ENCODE data around the gene HOXB7. TPM values are rescaled to one million over a fixed set of nuclear protein-coding genes. Genes with fewer than 3 reads are reported as not detected.

HOXB7 gene
- total RNA-seq, 2 experiments from 2014 or later = 1.6 to 1.7 TPM

DNA sequence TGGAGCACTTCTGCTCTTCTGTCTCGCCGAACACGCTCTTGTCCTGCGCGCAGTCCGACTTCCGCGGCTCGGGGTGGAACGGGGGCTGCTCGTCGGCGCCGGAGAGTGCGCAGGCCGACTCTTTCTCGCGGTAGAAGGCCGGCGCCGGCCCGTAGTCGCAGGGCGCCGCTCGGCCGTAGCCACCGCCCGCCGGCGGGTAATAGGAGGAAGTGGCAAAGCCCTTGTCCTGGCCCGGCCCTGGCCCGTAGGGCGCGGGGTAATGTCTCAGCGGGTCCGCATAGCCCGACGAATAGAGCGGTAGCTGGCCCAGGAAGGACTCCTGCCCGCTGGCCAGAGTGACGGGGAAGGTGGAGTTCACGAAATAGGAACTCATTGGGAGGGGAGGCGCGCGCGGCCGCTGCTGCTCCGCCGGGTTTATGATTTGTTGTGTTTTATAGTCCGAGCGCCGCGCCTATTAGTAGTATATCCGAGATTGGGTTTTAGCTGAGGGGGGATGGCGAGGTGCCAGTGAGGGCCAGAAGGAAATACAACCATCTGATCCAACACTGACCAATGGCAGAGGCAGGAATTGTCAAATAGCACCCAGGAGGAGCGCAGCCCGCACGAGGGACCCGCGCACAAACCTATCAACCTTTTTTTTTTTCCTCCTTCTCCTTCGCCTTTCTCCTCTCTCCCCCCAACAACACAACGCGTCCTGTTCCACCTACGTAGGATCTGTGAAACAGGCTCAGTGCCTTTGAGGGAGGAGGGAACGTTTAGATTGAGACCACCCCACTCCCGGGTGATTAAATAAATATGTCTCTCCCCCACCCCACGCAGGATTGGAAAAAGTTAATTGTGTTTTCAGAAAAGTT lies 12.8 kb downstream of the HOXB7 start:
- Mint-ChIP-seq H3K27ac (no peak overlapping the region), H3K27me3 (peaks cover 91% of the 10 kb centered on the region), H3K36me3 (ENCODE audit: low read depth) (no peaks in the 10 kb centered on the region), H3K4me3 (peak overlapping the region; percentile 80), H3K9me3 (no peaks in the 10 kb centered on the region), H3K4me1 (peaks cover 59% of the 10 kb centered on the region)
- ChIA-PET POLR2A (no interaction called here), CTCF (interaction anchor here (1.4 to 1.5 kb wide), 2 partner anchors 15 to 21 kb away, joined by 4 read pairs; no protein-coding TSS in a partner anchor)
- DNase-seq = peak; percentile 49

GRCh38 chr17:48597528-48597777 lies 13.4 kb downstream of the HOXB7 start:
- H3K27ac Mint-ChIP-seq = no peak overlapping the region
- ChIA-PET POLR2A (no interaction called here), CTCF (no interaction called here)
- H3K36me3 Mint-ChIP-seq (ENCODE audit: low read depth) = no peaks in the 10 kb centered on the region
- DNase-seq = no peak
- peak overlapping the region; percentile 80 for H3K4me3 Mint-ChIP-seq
- peaks cover 90% of the 10 kb centered on the region for H3K27me3 Mint-ChIP-seq
- H3K9me3 Mint-ChIP-seq = no peaks in the 10 kb centered on the region
- H3K4me1 Mint-ChIP-seq = peaks cover 59% of the 10 kb centered on the region

GRCh38 chr17:48596735-48597527 lies 13.9 kb downstream of the HOXB7 start:
- DNase-seq = no peak
- POLR2A ChIA-PET = interaction anchor here (0.8 kb wide), 1 partner anchor 263 kb away, joined by 3 read pairs; no protein-coding TSS in a partner anchor
- no peak overlapping the region for H3K27ac Mint-ChIP-seq
- CTCF ChIA-PET = interaction anchor here (0.6 to 2.0 kb wide), 4 partner anchors 22 to 246 kb away, joined by 3 to 6 read pairs (median 4); no protein-coding TSS in a partner anchor
- peak overlapping the region; percentile 80 for H3K4me3 Mint-ChIP-seq
- peaks cover 55% of the 10 kb centered on the region for H3K4me1 Mint-ChIP-seq
- no peaks in the 10 kb centered on the region for H3K9me3 Mint-ChIP-seq
- no peaks in the 10 kb centered on the region for H3K36me3 Mint-ChIP-seq (ENCODE audit: low read depth)
- peaks cover 88% of the 10 kb centered on the region for H3K27me3 Mint-ChIP-seq

GRCh38 chr17:48596000-48596734 lies 14.7 kb downstream of the HOXB7 start:
- ChIA-PET POLR2A (interaction anchor here (0.8 kb wide), 1 partner anchor 262 kb away, joined by 3 read pairs; no protein-coding TSS in a partner anchor), CTCF (interaction anchor here (0.6 to 5.8 kb wide), 7 partner anchors 22 to 333 kb away, joined by 3 to 62 read pairs (median 6); no protein-coding TSS in a partner anchor)
- Mint-ChIP-seq H3K36me3 (ENCODE audit: low read depth) (no peaks in the 10 kb centered on the region), H3K4me3 (peak overlapping the region; percentile 80), H3K27me3 (peaks cover 88% of the 10 kb centered on the region), H3K4me1 (peaks cover 53% of the 10 kb centered on the region), H3K27ac (no peak overlapping the region), H3K9me3 (no peaks in the 10 kb centered on the region)
- DNase-seq = peak; percentile 50

GRCh38 chr17:48595278-48595999 lies 15.4 kb downstream of the HOXB7 start:
- Mint-ChIP-seq H3K9me3 (no peaks in the 10 kb centered on the region), H3K36me3 (ENCODE audit: low read depth) (no peaks in the 10 kb centered on the region), H3K27ac (no peak overlapping the region), H3K27me3 (peaks cover 86% of the 10 kb centered on the region), H3K4me3 (no peak overlapping the region), H3K4me1 (peaks cover 53% of the 10 kb centered on the region)
- ChIA-PET POLR2A (interaction anchor here (0.8 kb wide), 1 partner anchor 17 kb away, joined by 3 read pairs; no protein-coding TSS in a partner anchor), CTCF (interaction anchor here (0.6 to 5.8 kb wide), 8 partner anchors 23 to 513 kb away, joined by 3 to 62 read pairs (median 6); no protein-coding TSS in a partner anchor)
- no peak for DNase-seq

DNA sequence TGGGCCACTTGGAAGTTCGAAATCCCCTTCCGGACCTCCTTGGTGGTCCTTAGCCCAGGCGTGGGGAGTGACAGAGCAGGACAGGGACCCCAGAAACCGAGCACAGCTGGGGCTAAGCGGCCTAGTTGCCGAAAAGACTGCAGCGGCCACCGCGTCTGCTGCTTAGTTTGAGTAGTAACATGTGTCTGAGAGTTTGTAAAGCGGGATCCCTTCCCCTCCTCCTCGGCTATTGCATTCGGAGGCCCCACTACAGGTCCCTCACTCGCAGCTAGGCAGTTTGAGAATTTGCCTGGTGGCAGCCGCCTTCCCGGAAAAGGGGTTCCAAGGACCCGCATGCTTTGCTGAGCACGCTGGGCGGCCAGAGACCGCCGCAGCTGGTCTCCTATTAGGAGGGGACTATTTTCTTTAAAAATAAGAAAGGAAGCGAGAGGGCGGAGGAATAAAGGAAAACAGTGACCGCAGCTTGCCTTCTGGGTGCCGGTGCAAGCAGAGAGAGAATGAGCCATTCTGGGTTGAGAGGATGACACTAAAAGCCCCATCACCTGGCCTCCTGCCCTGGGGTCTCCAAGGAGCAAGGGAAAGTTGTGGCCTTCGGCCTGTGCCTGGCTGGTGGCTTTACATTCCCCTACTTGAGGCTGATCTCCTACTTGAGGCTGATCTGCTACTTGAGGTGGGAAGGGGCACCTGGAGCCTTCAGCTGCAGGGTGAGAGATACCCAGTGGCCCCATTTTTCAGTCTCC lies 16.1 kb downstream of the HOXB7 start:
- ChIA-PET CTCF (interaction anchor here (0.8 to 5.8 kb wide), 11 partner anchors 21 to 426 kb away, joined by 3 to 62 read pairs (median 5); partner anchors contain the start of gene HOXB8), POLR2A (interaction anchor here (0.8 to 1.4 kb wide), 2 partner anchors 18 to 259 kb away, joined by 3 to 7 read pairs; no protein-coding TSS in a partner anchor)
- Mint-ChIP-seq H3K4me3 (no peak overlapping the region), H3K4me1 (peaks cover 53% of the 10 kb centered on the region), H3K9me3 (no peaks in the 10 kb centered on the region), H3K27ac (no peak overlapping the region), H3K36me3 (ENCODE audit: low read depth) (no peaks in the 10 kb centered on the region), H3K27me3 (peaks cover 86% of the 10 kb centered on the region)
- no peak for DNase-seq

GRCh38 chr17:48593840-48594537 lies 16.8 kb downstream of the HOXB7 start:
- no peak overlapping the region for H3K27ac Mint-ChIP-seq
- H3K36me3 Mint-ChIP-seq (ENCODE audit: low read depth) = no peaks in the 10 kb centered on the region
- DNase-seq = peak; percentile 84
- H3K9me3 Mint-ChIP-seq = no peaks in the 10 kb centered on the region
- ChIA-PET POLR2A (interaction anchor here (1.0 to 2.0 kb wide), 10 partner anchors 7 to 272 kb away, joined by 3 to 7 read pairs (median 5); no protein-coding TSS in a partner anchor), CTCF (interaction anchor here (0.6 to 5.8 kb wide), 36 partner anchors 14 to 567 kb away, joined by 3 to 62 read pairs (median 5); partner anchors contain the start of gene HOXB8)
- H3K4me3 Mint-ChIP-seq = peak overlapping the region; percentile 71
- peaks cover 86% of the 10 kb centered on the region for H3K27me3 Mint-ChIP-seq
- peaks cover 53% of the 10 kb centered on the region for H3K4me1 Mint-ChIP-seq

- Mint-ChIP-seq H3K36me3 (ENCODE audit: low read depth) (no peaks in the 10 kb centered on the region), H3K27ac (no peak within 1 kb of the TSS), H3K27me3 (peaks cover 86% of the 10 kb centered on the region), H3K9me3 (no peaks in the 10 kb centered on the region), H3K4me1 (peaks cover 46% of the 10 kb centered on the region), H3K4me3 (peak within 1 kb of the TSS; percentile 71)
- ChIA-PET CTCF (interaction anchor here (0.6 to 5.8 kb wide), 60 partner anchors 10 to 568 kb away, joined by 3 to 62 read pairs (median 4); no protein-coding TSS in a partner anchor), POLR2A (interaction anchor here (0.5 to 2.0 kb wide), 13 partner anchors 8 to 458 kb away, joined by 3 to 7 read pairs (median 4); no protein-coding TSS in a partner anchor)
- DNase-seq = peak; percentile 44
Observed at GRCh38 chr17:48593126-48593829, 17.5 kb downstream of the HOXB7 start, which contains the start of gene HOXB5. Gene HOXB5 (minus strand): TSS chr17:48593779. CDS start chr17:48593682, 97 bp downstream.

DNA sequence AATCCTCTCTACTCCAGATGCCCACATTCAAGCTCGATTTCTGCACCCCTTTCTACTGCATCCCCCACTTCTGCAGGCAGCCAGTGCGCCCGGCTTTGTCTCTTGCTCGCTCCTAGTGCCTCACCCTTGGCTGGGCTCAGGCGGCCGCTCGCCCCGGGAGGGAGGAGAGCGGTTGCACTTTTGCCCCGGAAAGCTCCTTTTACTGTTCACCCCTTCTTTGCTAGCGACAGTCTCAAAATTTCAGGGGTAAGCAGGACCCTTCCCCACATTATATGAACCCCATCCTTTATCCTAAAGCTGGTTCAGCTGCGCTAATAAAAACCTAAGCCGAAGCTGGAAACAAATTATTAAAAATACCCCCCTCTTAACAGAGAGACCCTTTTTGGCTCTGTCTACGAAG lies 18.2 kb downstream of the HOXB7 start:
- H3K27me3 Mint-ChIP-seq = peaks cover 84% of the 10 kb centered on the region
- H3K4me1 Mint-ChIP-seq = peaks cover 43% of the 10 kb centered on the region
- H3K9me3 Mint-ChIP-seq = no peaks in the 10 kb centered on the region
- peak overlapping the region; percentile 71 for H3K4me3 Mint-ChIP-seq
- DNase-seq = no peak
- no peak overlapping the region for H3K27ac Mint-ChIP-seq
- POLR2A ChIA-PET = interaction anchor here (0.5 to 2.0 kb wide), 11 partner anchors 9 to 457 kb away, joined by 3 to 7 read pairs (median 4); no protein-coding TSS in a partner anchor
- H3K36me3 Mint-ChIP-seq (ENCODE audit: low read depth) = no peaks in the 10 kb centered on the region
- CTCF ChIA-PET = interaction anchor here (0.7 to 5.8 kb wide), 48 partner anchors 10 to 567 kb away, joined by 3 to 62 read pairs (median 4); no protein-coding TSS in a partner anchor

GRCh38 chr17:48592057-48592514 lies 18.7 kb downstream of the HOXB7 start:
- peaks cover 43% of the 10 kb centered on the region for H3K4me1 Mint-ChIP-seq
- H3K4me3 Mint-ChIP-seq = no peak overlapping the region
- CTCF ChIA-PET = interaction anchor here (1.1 to 5.8 kb wide), 14 partner anchors 21 to 567 kb away, joined by 4 to 62 read pairs (median 14); no protein-coding TSS in a partner anchor
- peaks cover 84% of the 10 kb centered on the region for H3K27me3 Mint-ChIP-seq
- POLR2A ChIA-PET = interaction anchor here (1.0 to 2.0 kb wide), 6 partner anchors 9 to 240 kb away, joined by 3 to 7 read pairs (median 4); no protein-coding TSS in a partner anchor
- no peaks in the 10 kb centered on the region for H3K36me3 Mint-ChIP-seq (ENCODE audit: low read depth)
- no peaks in the 10 kb centered on the region for H3K9me3 Mint-ChIP-seq
- H3K27ac Mint-ChIP-seq = no peak overlapping the region
- no peak for DNase-seq

Measured in activated CD4-positive, alpha-beta memory T cell treated with anti-CD3 and anti-CD28 coated beads, Interleukin-2, amount 10 ng/mL, durations not matched to agents 7 days and 5 days (primary cell).